NCI-H1417 treated with DMSO at 0.1 percent for 48 hours (cell line): ENCODE results near the gene CD24.

Experiments
- DNase-seq: peaks from one replicate; lab custom pipeline; 2025; lab: John Stamatoyannopoulos, UW

The CD24 gene

DNA sequence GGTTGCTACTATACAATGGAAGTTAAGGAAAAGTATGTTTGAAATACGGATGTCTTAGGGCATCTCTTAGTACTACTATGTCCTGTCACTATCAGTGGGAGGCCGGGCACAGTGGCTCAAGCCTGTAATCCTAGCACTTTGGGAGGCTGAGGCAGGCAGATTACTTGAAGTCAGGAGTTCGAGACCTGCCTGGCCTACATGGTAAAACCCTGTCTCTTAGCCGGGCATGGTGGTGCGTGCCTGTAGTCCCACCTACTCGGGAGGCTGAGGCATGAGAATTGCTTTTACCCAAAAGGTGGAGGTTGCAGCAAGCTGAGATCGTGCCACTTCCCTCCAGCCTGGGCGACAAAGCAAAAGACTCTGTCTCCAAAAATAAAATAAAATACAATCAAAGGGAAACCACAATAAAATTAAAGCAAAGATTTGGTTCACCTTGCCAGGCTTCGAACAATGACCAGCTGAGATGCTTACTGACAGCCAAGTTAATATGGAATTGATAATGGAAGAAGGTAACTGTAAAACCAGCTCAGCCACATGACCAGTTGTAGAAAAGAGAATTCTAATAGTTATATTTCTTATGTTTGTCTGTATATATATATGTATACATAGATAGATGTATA is 6.5 kb downstream of the CD24 start:
- DNase-seq = no peak

DNA sequence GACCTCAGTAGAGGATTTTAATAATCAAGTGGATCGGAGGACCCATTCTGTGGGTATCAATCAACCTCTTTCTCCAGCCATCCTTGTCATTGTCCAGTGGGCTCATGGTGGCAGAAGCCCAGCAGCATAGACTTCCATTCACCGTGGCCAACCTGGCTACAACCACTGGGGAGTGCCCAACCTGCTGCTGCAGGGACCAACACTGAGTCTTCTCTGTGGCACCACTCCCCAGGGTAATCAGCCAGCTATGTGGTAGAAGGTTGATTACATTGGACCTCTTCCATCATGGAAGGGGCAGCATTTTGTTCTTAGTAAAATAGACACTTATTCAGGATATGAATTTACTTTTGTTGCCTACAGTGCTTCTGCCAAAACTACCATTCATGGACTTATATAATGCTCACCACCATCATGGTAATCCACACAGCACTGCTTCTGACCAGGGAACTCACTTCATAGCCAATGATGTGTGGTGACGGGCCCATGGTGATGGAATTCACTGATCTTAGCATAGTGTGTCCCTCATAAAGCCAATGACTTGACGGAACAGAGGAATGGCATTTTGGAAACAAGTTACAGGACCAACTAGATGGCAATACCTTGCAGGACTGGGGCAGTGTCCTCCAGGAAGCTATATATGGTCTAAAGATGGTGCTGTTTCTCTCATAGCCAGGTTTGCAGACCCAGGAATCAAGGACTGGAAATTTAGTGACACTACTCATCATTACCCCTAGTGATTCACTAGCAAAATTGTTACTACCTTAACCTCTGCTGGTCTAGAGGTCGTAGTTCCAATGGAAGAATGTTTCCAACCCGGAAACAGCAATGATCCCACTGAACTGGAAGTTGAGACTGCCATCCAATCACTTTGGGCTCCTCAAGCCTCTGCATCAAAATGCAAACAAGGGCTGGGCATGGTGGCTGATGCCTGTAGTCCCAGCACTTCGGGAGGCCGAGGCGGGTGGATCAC is 7.6 kb downstream of the CD24 start:
- no peak for DNase-seq

DNA sequence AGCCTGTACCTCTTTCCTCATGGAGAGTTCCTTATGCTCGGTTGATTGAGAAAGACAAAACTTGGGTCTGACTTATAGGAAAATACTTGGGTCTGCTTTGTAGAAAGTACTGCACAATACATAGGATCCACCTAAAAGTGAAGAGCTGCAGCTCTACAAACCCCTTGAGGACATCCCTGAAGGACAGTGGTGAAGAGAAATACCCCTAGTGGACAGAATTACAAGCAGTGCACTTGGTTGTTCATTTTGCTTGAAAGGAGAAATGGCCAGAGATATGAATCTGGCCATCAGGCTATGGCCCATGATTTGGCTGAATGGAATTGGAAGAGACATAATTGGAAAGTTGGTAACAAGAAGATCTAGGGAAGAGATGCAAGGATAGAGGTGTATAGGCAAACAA is 8.3 kb downstream of the CD24 start:
- DNase-seq = no peak

DNA sequence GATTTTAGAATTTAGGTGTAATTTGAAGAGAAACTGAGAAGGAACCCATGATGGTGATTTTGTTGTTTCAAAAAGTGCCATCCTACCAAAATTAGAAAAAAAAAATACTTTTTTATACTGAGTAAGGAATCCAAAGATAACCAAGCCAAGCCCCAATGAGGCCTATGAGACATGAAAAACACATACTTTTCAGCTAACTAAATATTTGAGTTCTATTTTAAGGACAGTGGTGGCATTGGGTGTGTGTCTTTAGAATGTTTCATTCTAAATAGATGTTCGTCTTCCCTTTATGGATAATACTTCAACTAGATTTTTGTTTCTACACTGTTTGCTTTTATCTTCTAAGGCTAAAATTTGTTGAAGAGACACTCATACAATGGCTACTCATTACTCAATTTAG is 9.6 kb downstream of the CD24 start:
- DNase-seq = no peak

DNA sequence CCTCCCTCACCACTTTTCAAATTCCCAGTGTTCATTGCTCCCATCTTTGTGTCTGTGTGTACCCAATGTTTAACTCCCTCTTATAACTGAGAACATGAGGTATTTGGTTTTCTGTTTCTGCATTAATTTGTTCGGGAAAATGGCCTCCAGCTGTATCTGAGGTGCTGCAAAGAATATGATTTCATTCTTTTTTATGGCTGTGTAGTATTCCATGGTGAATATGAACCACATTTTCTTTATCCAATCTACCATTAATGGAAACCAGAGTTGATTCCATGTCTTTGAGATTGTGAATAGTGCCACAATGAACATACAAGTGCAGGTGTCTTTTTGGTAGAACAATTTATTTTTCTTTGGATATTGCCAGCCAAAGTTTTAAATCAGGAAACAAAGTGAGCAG is 10.4 kb downstream of the CD24 start:
- DNase-seq = no peak

DNA sequence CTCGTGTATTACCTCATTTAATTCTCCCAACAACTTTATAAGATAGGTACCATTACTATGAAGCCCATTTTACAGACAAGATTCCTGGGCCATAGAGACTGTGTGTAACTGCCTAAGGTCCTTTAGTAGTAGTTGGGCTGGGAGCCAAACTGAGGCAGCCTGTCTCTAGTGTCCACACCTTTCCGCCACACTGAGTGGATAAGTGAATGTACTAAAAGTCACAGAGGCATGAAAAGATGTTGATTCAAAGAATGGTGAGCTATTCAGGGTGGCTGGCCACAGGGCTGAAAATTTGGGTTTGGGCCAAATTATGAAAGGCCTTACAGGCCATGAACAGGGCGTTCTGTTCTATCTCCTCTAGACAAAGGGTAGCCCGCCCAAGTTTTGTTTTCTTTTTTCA is 11.0 kb downstream of the CD24 start:
- no peak for DNase-seq

DNA sequence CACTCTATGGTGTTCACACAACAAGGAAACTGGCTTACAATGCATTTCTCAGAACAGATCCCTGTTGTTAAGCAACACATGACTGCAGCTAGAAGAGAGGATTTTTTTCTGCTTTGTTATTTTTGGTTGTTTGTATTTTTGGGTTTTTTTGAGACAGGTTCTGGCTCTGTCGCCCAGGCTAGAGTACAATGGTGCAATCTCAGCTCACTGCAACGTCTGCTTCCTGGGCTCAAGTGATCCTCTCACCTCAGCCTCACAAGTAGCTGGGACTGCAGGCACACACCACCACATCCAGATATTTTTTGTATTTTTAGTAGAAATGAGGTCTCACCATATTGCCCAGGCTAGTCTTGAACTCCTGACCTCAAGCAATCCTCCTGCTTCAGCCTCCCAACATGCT is 12.7 kb downstream of the CD24 start:
- DNase-seq = no peak

DNA sequence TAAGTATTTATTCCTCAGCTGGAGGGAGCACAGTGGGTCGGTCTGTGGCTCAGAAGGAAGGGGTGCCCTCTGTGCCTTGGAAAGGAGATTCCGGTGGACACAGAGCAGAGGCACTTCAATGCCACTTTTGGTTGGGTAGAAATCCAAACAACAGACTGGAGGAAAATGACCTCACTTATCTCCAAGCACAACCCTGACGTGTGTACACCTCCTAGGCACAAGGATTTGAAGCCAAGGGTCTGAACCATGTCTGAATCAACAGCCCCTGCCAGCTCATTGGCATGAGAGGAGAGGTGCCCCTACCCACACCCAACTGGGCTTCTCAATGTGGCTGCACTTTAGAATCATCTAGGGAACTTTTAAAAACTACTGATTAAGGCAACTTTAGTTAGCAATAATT is 13.4 kb downstream of the CD24 start:
- no peak for DNase-seq

DNA sequence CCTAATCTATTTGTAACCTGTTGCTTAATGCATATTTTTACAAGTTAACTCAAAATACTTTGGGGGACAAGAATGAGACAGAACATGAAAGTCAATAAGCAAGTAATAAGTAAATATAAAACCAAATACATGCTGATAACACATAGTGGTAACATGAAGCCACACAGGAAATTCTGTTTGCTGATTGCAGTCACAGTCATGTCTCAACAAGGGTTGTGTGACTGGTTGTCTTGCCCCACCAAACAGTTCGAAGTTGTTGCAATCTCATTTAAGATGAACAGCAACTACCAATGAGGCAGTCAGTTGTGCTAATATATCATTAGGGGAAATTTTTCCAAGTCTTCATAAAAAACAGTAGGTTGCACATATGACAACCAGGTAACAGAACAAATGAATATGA is 14.5 kb downstream of the CD24 start:
- no peak for DNase-seq

DNA sequence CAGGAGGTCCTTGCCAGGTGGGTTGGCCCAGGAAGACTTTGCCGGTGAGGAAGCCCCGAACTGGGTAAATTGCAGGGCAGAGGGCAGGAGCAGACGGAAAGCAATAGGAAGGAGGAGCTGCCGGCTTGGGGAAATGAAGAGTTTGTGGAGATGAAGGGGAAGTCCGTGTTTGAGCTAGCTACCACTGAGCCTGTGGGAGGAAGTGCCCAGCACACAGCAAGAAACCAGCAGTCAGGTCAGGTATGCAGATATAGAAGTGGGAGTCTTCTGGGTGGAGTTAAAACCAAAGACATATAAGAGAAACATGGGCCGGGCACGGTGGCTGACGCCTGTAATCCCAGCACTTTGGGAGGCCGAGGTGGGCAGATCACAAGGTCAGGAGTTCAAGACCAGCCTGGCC is 34.7 kb downstream of the CD24 start:
- no peak for DNase-seq

DNA sequence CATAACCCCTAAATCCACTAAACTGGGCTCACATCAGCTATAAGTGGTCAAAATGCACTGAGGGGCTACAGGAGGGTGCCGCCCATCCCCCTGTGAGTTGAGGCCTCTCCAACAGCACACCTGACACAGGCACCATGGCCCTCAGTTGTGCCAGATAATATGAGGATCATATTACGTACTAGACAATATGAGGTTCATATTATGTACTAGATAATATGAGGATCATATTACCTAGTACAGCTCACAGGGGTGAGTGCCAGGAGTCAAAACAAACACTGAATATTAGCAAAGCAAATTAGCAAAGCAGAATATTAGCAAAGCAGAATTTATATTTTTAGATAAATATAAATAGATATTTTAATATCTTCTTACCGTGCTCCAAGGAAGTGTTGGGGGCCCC is 35.3 kb downstream of the CD24 start:
- no peak for DNase-seq

DNA sequence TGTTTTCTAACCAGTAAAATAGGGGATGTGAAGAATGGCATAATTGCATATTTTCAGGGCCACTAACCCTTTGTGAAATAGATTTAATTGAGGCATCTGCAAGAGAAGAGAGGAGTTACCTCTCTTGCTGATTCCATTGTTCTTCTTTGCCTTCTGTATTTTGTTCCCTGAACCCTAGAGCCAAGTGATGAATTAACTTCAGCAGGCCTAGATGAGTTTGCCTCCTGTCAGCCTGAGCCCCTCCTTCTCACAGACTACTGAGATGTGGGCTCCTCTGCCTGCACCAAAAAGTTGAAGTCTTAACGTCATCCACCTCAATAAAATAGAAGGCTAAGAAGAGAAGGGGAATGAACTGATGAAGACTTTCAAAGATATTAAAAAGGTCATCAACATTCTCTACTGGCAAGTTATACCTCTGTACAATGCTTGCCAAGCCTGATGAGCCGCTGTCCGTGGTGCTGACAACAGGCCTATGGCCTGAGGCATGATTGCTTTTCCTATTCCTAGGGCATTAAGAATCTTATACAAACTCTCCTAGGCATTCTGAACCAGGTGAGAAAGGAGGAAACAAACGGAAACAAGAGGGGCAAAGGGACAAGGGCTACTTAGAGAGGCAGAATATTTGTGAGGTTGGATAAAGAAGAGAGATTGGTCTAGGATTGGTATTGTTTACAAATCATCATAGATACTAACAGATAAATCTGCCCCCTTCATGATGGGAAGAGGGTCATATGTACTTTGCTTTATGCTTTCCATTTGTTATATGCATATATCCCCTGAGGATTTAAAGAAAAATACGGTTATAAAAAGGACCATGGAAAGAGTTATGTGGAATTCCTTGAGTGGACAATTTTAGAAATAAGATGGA is 46.8 kb downstream of the CD24 start:
- DNase-seq = no peak

DNA sequence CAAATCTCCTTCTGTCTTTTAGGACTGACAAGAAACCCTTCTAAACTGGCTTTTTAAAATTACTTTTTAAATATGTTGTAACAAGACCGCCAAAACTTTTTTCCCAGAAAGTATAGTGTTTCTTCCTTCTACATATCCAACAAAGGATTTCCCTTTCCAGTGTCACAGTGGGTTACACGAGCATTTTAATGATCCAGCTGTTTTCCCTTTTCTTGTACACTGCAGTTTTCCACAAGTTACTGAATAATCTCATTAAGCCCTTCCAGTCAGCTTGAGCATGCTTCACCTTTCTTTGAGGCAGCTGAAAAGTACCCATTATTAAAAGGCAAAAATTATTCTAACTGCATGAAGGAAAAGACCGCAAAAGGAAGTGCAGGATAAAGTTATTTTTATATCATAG is 48.6 kb downstream of the CD24 start:
- no peak for DNase-seq

DNA sequence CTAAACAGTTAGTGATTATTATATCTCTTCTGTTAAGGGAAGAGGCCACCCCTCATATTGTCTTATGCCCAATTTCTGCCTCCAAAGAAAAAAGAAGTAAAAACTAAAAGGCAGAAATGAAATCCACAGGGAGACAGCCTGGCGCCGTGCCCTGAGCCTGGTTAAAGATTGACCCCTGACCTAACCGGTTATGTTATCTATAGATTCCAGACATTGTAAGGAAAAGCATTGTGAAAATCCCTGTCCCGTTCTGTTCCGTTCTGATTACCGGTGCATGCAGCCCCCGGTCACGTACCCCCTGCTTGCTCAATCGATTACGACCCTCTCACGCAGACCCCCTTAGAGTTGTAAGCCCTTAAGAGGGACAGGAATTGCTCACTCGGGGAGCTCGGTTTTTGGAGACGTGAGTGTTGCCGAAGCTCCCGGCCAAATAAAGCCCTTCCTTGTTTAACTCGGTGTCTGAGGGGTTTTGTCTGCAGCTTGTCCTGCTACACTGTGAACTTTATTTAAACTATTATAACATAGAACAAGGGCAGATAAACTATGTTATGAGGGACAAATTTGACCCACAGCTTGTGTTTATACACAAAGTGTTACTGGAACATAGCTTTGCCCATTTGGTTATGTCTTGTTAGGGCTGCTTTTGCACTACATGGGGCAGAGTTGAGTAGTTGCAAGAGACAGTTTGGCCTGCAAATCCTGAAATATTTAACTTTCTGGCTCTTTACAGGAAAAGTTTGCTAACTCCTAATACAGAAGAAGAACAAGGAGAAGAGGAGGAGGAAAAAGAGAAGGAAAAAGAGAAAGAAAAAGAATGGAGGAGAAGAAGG is 49.6 kb downstream of the CD24 start:
- DNase-seq = no peak

DNA sequence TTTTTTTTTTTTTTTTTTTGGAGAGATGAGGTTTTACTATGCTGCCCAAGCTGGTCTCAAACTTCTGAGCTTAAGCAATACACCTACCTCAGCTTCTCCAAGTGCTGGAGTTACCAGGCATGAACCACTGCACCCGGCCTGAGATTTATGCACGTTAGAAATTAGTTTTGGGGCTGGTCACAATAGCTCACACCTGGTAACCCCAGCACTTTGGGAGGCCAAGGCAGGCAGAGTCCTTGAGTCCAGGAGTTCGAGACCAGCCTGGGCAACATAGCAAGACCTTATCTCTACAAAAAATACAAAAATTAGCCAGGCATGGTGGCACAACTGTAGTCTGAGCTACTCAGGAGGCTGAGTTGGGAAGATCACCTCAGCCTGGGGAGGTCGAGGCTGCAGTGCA is 51.9 kb downstream of the CD24 start:
- no peak for DNase-seq
